ENCODE results near the gene NEU2. TPM values are rescaled to one million over a fixed set of nuclear protein-coding genes. Genes with fewer than 3 reads are reported as not detected.

NEU2 gene
- total RNA-seq, 1 experiment from 2014 or later: not detected

DNA sequence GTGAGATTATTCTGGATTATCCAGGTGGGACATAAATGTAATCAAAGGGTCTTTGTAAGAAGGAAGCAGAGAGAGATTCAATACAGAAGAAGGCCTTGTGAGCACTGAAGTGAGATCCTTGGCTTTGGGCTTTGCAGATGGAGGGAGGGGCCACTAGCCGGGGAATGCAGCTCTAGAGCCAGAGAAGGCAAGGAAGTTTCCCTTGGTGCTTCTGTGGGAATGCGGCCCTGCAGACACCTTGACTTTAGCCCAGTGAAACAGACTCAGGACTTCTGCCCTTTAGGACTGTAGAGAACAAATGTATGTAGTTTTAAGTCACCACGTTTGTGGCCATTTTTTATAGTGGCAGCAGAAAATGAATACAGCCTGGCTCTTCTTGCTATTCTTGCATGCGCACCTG, 8.1 kb downstream of the NEU2 start:
- ChIA-PET CTCF (no interaction called here), POLR2A (ENCODE audit: low non-redundant PET) (no interaction called here)
- no peaks in the 10 kb centered on the region for H3K36me3 ChIP-seq (ENCODE audit: insufficient read depth, low read length, poor library complexity, severe bottlenecking)
- no peak for TF ChIP-seq EZH2 (IDR thresholded peaks at IDR 0.05; ENCODE audit: borderline replicate concordance, low read depth, low read length, poor library complexity, severe bottlenecking)
- TF ChIP-seq, protein P1, sequence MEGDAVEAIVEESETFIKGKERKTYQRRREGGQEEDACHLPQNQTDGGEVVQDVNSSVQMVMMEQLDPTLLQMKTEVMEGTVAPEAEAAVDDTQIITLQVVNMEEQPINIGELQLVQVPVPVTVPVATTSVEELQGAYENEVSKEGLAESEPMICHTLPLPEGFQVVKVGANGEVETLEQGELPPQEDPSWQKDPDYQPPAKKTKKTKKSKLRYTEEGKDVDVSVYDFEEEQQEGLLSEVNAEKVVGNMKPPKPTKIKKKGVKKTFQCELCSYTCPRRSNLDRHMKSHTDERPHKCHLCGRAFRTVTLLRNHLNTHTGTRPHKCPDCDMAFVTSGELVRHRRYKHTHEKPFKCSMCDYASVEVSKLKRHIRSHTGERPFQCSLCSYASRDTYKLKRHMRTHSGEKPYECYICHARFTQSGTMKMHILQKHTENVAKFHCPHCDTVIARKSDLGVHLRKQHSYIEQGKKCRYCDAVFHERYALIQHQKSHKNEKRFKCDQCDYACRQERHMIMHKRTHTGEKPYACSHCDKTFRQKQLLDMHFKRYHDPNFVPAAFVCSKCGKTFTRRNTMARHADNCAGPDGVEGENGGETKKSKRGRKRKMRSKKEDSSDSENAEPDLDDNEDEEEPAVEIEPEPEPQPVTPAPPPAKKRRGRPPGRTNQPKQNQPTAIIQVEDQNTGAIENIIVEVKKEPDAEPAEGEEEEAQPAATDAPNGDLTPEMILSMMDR (conservative IDR thresholded peaks at IDR 0.05; ENCODE audit: low read depth, low read length): no peak
- intact Hi-C loops (cut with micrococcal nuclease; ENCODE audit: unreplicated experiment): no loop called here
- no peaks in the 10 kb centered on the region for H3K4me1 ChIP-seq (ENCODE audit: insufficient read depth, low read length, poor library complexity, severe bottlenecking)
- no peak overlapping the region for H3K27ac ChIP-seq (ENCODE audit: low read depth, low read length, poor library complexity, severe bottlenecking)
- H3K27me3 ChIP-seq (replicated peaks; ENCODE audit: insufficient read depth, low read depth, low read length, poor library complexity): no peaks in the 10 kb centered on the region
- no TSS peak for BruUV-seq (replicated peaks)
- DNase-seq (ENCODE audit: low spot score): no peak
- H3K9me3 ChIP-seq (ENCODE audit: low read depth, low read length, poor library complexity, severe bottlenecking): no peaks in the 10 kb centered on the region
- H3K4me3 ChIP-seq (ENCODE audit: low read depth, low read length, poor library complexity, severe bottlenecking): no peak overlapping the region

DNA sequence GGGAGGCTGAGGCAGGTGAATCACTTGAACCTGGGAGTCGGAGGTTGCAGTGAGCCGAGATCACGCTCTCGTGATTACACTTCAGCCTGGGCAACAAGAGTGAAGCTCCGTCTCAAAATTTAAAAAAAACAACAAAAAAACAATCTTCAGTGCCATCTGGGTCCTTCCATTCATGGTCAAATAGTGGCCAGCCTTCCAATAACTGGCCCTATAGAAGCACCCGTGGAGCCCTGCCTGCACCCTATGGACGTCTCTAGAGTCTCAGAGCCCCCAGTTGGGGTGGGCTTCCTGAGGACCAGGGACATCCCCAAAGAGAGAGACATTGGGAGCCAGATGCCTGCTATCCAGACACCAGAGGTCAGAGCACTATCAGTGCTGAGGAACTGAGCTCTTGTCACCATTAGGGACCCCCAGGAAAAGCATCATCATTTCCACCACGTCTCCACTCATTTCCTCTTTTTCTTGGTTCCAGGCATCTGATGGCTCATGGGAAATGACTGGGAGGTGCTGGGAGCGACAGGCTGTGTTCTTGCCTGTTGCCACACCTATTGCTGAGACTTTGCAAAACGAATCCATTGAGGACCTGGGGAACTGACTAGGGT, 9.4 kb downstream of the NEU2 start:
- ChIA-PET CTCF (no interaction called here), POLR2A (ENCODE audit: low non-redundant PET) (no interaction called here)
- Histone ChIP-seq H3K27me3 (replicated peaks; ENCODE audit: insufficient read depth, low read depth, low read length, poor library complexity) (no peaks in the 10 kb centered on the region), H3K9me3 (ENCODE audit: low read depth, low read length, poor library complexity, severe bottlenecking) (no peaks in the 10 kb centered on the region), H3K4me1 (ENCODE audit: insufficient read depth, low read length, poor library complexity, severe bottlenecking) (no peaks in the 10 kb centered on the region), H3K36me3 (ENCODE audit: insufficient read depth, low read length, poor library complexity, severe bottlenecking) (no peaks in the 10 kb centered on the region), H3K4me3 (ENCODE audit: low read depth, low read length, poor library complexity, severe bottlenecking) (no peak overlapping the region), H3K27ac (ENCODE audit: low read depth, low read length, poor library complexity, severe bottlenecking) (no peak overlapping the region)
- no peak for DNase-seq (ENCODE audit: low spot score)
- no peak for TF ChIP-seq EZH2 (IDR thresholded peaks at IDR 0.05; ENCODE audit: borderline replicate concordance, low read depth, low read length, poor library complexity, severe bottlenecking)
- TF ChIP-seq, protein P1 (conservative IDR thresholded peaks at IDR 0.05; ENCODE audit: low read depth, low read length): no peak
- no TSS peak for BruUV-seq (replicated peaks)
- intact Hi-C loops (cut with micrococcal nuclease; ENCODE audit: unreplicated experiment): no loop called here

DNA sequence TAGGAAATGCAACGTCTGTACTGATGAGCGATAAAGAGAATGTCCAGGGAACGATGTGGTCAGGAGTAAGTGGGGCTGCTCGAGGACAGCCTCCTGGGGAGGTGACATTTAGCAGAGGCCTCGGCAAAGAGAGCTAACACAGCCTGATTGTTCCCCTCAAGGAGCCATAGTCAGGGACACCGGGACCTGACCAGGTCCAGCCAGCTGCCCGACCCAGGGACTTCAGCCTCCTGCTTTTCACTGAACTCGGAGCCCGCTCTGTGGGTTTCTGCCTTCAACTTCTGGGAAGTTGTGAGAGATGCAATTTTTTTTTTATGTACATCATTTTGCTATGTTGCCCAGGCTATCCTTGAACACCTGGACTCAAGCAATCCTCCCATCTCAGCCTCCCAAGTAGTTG, 10.1 kb downstream of the NEU2 start:
- no peak for DNase-seq (ENCODE audit: low spot score)
- no peaks in the 10 kb centered on the region for H3K27me3 ChIP-seq (replicated peaks; ENCODE audit: insufficient read depth, low read depth, low read length, poor library complexity)
- H3K9me3 ChIP-seq (ENCODE audit: low read depth, low read length, poor library complexity, severe bottlenecking): no peaks in the 10 kb centered on the region
- TF ChIP-seq EZH2 (IDR thresholded peaks at IDR 0.05; ENCODE audit: borderline replicate concordance, low read depth, low read length, poor library complexity, severe bottlenecking): no peak
- TF ChIP-seq, protein P1 (conservative IDR thresholded peaks at IDR 0.05; ENCODE audit: low read depth, low read length): no peak
- no peaks in the 10 kb centered on the region for H3K36me3 ChIP-seq (ENCODE audit: insufficient read depth, low read length, poor library complexity, severe bottlenecking)
- intact Hi-C loops (cut with micrococcal nuclease; ENCODE audit: unreplicated experiment): no loop called here
- ChIA-PET POLR2A (ENCODE audit: low non-redundant PET) (no interaction called here), CTCF (no interaction called here)
- BruUV-seq (replicated peaks): no TSS peak
- H3K4me3 ChIP-seq (ENCODE audit: low read depth, low read length, poor library complexity, severe bottlenecking): no peak overlapping the region
- H3K27ac ChIP-seq (ENCODE audit: low read depth, low read length, poor library complexity, severe bottlenecking): no peak overlapping the region
- no peaks in the 10 kb centered on the region for H3K4me1 ChIP-seq (ENCODE audit: insufficient read depth, low read length, poor library complexity, severe bottlenecking)
